ENCODE results near the gene SLC26A11.

DNA sequence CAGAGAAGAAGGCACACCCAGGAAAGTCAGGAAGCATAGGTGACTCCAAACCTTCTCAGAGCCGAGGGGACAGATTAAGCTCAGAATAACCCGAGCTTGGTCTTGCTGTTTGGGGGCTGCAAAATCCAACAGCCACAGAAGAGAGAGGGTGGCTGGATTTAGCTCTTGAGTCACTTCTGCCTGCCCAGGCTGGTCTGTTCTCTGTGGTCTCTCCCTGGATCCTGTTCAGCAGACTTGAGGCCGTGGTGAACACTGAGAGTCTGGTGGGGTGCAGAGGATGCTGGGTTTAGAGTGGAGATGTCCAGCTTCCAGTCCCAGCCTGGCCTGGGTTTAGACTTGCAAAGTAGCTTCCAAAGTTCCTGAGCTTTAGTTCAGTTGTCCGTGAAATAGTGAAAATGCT, 8.8 kb downstream of the SLC26A11 start:
- TF ChIP-seq, protein P1, sequence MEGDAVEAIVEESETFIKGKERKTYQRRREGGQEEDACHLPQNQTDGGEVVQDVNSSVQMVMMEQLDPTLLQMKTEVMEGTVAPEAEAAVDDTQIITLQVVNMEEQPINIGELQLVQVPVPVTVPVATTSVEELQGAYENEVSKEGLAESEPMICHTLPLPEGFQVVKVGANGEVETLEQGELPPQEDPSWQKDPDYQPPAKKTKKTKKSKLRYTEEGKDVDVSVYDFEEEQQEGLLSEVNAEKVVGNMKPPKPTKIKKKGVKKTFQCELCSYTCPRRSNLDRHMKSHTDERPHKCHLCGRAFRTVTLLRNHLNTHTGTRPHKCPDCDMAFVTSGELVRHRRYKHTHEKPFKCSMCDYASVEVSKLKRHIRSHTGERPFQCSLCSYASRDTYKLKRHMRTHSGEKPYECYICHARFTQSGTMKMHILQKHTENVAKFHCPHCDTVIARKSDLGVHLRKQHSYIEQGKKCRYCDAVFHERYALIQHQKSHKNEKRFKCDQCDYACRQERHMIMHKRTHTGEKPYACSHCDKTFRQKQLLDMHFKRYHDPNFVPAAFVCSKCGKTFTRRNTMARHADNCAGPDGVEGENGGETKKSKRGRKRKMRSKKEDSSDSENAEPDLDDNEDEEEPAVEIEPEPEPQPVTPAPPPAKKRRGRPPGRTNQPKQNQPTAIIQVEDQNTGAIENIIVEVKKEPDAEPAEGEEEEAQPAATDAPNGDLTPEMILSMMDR (IDR thresholded peaks at IDR 0.05 in 2 of 3, conservative IDR thresholded peaks at IDR 0.05 in 1 of 3; ENCODE audit: borderline replicate concordance in 1 of 3, insufficient read depth in 1 of 3, low read depth in 2 of 3, low read length in 2 of 3) = no peak
- TF ChIP-seq YY1 (IDR thresholded peaks at IDR 0.05; ENCODE audit: extremely low read depth, insufficient replicate concordance, low read depth, low read length) (no peak), TCF7L2 (IDR thresholded peaks at IDR 0.05; ENCODE audit: borderline replicate concordance, extremely low read depth, insufficient read depth, insufficient read length) (no peak), RAD21 (IDR thresholded peaks at IDR 0.05; ENCODE audit: low read depth) (no peak), FOSL1 (IDR thresholded peaks at IDR 0.05; ENCODE audit: low read depth) (no peak), POLR2A (IDR thresholded peaks at IDR 0.05; ENCODE audit: borderline replicate concordance, extremely low read depth, insufficient read depth, insufficient read length) (no peak), ZNF274 (IDR thresholded peaks at IDR 0.05; ENCODE audit: low read depth, low read length) (no peak), EZH2 (IDR thresholded peaks at IDR 0.05) (no peak), POLR2AphosphoS5 (IDR thresholded peaks at IDR 0.05; ENCODE audit: low read depth, low read length) (no peak), EZH2phosphoT487 (IDR thresholded peaks at IDR 0.05; ENCODE audit: borderline replicate concordance) (no peak), SP1 (IDR thresholded peaks at IDR 0.05; ENCODE audit: low read depth) (no peak)
- TF ChIP-seq, protein P2, sequence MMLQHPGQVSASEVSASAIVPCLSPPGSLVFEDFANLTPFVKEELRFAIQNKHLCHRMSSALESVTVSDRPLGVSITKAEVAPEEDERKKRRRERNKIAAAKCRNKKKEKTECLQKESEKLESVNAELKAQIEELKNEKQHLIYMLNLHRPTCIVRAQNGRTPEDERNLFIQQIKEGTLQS (IDR thresholded peaks at IDR 0.05) = no peak

Data from HCT116 (cell line).